Right renal cortex interstitium (tissue), 3 donors: Measurements from ENCODE around the gene MEFV. TPM values are rescaled to one million over a fixed set of nuclear protein-coding genes. Genes with fewer than 3 reads are reported as not detected.
"Not testable (repeated sequence)": the region's sequence is repeated elsewhere in the genome, so short reads cannot be mapped to it uniquely, and the experiment has no call there.

Experiments used
- DNase-seq, 3 donors: peaks; one replicate each; pipeline ENCODE4 v3.0.0-alpha.2; 2013; ENCODE audit warnings: low read depth in 3 of 3, low spot score in 2 of 3
- polyA plus RNA-seq, 3 donors: library from polyadenylated mRNA; unstranded; fragments of 120-200 nt; gene quantifications; one replicate each; pipeline ENCODE4 v1.2.1, GENCODE V29; 2013; ENCODE audit not compliant: insufficient read length in 3 of 3

MEFV gene
- polyA plus RNA-seq, 3 donors, result 0.11 to 0.18 (median 0.17) TPM

DNA sequence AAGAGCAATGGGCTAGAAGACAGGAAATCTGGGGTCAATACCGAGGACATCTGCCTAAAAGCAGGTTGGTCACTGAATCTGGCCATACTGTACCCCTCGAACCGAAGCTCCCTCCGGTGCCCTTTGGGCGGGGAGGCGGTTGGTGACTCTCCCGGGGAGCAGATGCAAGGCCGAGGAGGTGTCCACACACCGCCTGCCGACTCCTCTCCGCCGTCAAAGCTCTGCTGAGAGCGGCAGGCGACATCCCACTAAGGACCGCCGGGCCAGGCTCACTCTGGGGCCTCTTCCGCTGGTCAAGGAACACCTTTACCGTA, 21.9 kb downstream of the MEFV start:
- DNase-seq, result no peak

DNA sequence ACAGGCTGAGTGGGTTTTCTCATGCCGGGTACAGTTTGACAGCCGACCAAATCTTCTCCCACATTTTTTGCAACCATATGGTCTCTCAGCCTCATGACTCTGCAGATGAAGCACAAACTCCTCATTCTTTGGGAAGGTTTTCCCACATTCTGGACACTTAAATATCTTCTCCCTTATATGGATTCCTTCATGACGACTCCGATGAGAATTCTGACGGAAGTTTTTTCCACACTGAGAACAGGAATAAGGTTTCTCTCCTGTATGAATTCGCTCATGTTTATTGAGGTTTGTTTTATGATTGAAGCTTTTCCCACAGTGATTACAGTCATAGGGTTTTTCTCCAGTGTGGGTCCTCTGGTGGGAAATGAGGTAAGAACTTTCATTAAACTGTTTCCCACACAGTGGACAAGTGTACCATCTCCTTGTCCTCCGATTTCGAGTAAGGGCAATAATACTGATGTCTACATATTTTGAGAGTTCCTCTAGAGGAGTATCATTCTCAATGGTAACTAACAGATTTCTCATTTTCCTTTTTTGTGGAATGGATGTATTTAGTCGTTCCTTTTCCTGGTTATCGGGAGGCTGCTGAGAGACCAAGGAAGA, 32.4 kb downstream of the MEFV start:
- DNase-seq, result no peak

DNA sequence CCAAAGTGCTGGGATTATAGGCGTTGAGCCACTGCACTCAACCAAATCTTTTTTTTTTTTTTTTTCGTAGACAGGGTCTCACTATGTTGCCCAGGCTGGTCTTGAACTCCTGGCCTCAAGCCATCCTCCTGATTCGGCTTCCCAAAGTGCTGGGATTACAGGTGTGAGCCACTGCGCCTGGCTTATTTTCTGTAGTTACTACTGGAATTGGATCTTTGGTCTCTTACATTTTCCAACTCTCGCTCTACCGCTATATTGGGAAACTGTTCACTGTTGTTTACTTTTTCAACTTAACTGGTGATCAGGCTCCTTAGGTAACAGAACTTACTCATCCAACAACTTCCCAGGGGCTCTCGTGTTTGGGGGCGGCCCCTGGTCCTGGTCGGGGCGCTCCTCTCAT, 35.6 kb downstream of the MEFV start:
- no peak for DNase-seq

DNA sequence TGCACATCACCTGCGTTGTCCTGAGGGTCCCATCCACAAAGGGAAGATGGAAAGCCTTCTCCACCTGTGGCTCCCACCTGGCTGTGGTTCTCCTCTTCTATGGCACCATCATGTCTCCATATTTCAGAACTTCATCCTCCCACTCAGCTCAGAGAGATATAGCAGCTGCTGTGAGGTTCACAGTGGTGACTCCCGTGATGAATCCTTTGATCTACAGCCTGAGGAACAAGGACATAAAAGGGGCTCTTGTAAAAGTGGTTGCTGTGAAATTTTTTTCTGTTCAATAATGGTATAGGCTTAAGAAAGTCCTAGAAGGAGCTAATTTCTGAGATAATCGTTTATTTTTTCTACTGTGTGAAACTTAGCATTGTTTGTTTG, 40.2 kb downstream of the MEFV start:
- DNase-seq, result no peak

DNA sequence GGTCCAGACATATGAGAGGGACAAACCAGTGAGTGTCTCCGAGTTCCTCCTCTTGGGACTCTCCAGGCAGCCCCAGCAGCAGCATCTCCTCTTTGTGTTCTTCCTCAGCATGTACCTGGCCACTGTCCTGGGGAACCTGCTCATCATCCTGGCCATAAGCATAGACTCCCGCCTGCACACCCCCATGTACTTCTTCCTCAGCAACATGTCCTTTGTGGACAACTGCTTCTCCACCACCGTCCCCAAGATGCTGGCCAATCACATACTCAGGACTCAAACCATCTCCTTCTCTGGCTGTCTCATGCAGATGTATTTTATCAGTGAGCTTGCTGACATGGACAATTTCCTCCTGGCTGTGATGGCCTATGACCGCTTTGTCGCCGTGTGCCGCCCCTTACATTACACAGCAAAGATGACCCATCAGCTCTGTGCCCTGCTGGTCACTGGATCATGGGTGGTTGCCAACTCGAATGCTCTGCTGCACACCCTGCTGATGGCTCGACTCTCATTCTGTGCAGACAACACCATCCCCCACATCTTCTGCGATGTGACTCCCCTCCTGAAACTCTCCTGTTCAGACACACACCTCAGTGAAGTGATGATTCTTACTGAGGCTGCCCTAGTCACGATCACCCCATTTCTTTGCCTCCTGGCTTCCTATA, 40.7 kb downstream of the MEFV start:
- DNase-seq, result no peak

DNA sequence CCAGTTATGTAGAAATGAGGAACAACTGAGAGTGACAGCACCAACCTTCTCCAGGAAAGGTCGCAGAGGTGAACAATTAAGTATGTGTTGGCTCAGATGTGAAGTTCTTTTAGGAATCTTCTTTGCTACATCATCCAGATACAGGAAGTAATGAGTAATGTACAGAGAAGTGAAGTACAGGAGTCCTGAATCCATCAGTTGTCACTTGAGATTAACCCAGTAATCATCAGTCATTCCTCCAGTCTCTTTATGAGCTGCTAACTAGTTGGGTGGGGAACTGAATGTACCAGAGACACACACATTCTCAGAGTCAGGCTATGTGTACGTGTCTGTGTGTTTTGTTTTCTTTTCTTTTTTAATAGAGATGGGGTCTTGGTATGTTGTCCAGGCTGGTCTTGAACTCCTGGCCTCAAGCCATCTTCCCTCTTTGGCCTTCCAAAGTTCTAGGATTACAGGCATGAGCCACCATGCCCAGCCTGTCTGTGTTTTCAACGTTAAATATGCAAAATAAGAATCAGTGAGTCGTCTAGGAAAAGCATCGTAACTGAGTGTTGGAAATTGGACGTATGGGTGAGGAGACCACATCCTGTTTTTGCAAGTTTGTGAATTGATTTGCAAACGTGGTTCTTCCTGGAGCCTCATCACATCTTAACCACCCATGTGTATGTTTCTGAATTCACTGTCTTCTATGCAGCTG, 41.4 kb downstream of the MEFV start:
- no peak for DNase-seq

DNA sequence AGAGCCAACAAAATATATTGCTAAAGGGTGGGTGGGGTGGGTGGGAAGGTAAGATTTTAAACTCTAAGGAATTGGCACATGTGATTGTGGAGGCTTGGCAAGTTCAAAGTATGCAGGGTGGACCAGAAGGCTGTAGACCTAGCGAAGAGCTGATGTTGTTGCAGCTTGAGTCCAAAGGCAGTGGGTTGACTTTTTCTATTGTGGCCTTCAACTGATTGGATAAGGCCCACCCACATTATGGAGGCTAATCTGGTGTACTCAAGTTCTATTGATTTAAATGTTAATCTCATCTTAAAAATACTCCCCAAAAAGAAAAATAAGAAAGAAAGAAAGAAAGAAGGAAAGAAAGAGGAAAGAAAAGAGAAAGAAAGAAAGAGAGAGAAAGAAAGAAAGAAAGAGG, 43.9 kb downstream of the MEFV start:
- no peak for DNase-seq

DNA sequence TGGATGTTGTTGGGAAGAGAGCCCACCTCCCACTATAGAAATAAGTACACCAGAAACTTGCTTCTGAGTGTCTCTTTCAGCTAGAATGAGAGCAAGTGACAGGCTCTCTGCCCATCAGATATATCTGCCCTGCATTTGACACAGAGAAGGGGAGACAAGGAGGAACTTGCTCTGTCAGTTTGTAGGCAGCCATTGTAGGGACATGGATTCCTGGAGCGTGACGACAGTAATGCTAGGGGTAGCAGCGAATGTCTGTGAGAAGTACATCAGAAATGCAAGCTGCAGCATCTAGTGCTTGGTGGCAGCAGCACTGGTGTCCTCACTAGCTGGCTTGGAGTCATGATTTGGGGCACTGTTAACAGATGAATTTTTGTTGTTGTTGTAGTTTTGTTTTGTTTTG, 44.4 kb downstream of the MEFV start:
- DNase-seq, result no peak

DNA sequence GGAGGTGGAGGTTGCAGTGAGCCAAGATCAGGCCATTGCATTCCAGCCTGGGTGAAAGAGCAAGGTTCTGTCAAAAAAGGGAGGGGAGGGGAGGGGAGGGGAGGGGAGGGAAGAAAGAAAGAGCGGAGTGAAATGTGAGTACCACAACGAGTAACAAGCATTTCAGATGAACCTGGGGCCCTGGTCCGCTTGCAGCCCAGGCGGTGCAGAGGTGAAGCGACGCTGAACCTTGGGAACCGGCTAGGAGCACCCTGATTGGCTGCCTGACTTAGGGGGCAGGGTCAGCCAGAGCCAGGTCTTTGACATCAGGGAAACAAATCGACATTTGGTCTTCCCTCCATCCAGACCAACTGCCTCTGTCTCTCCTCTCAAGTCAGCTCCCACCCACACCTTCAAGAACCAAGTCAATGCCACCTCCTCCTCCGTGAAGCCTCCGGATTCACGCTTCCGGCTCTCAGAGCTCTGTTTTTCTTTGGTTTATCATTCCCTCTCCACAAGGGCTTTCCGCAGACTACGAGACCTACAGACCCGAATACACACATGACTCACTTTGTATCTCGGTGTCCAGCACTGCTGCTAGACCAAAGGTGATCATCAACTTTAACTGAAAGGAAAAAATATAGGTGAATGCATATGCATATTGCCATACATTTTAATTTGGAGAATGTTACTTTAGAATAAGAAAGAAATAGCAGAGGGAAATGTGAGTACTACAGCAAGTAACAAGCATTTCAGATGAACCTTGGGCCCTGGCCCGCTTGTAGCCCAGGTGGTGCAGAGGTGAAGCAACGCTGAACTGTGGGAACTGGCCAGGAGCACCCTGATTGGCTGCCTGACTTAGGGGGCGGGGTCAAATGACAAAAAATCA, 49.1 kb downstream of the MEFV start:
- DNase-seq, result no peak

DNA sequence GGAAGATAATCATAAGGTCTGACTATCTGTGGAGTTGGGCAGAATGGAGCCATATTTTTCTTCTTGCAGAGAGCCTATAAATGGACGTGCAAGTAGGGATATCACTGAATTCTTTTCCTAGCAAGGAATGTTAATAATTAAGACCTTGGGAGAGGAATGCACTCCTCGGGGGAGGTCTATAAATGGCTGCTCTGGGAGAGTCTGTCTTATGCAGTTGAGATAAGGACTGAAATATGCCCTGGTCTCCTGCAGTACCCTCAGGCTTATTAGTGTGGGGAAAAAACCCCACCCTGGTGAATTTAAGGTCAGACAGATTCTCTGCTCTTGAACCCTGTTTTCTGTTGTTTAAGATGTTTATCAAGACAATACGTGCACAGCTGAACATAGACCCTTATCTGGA, 50.5 kb downstream of the MEFV start:
- not testable (repeated sequence) for DNase-seq

DNA sequence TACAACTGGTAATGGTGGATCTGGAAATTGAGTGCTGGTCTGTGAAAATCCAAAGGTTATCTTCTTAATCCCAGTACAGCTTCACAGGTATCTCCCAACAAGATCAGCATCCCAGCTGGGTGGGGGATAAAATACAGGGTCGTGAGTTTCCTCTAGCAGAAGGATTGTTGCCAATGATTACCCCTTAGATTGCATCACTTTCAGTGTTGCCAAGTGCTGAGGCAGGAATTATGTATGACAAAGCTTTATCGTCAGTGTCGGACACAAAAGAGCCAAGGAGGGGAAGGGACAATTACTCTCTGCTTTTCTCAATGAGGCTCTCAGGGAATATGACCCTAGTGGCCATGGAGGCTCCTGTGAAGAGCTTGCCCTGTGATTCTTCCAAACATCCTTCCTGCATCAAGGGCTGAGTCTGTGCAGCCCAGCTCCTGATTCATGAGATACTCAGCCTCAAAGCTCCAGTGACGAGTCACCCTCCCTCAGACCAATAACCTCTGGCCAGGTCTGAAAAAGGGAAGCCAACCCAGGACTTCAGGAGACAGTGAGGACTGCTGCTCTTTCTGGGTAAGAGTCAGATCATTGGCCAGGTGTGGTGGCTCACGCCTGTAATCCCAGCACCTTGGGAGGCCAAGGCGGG, 53.4 kb downstream of the MEFV start:
- DNase-seq, result no peak

DNA sequence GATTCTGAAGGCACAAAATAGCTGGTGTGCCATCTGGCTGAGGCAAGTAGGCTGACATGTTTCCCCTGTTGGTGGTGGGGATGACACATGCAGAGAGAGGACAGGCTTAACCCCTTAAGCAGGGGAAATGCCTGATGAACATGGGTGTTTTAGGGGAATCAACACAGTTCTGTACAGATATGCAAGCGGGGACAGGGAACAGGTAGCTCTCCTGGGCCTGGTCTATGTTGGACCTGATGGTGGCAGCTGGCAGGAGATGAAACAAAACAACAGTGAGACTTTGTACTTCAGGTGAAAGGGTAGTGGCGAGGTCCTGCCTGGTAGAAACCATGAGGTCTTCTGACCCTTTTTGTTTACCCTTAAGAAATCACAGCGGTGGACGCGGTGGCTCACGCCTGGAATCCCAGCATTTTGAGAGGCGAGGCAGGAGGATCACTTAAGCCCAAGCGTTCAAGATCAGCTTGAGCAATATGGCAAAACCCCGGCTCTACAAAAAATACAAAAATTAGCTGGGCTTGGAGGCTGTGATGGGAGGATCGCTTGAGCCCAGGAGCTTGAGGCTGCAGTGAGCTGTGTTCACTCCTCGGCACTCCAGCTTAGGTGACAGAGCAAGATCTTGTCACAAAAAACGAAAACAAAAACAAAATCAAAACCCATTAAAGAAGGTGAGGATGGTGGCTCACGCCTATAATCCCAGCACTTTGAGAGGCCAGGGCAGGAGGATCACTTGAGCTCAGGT, 57.9 kb downstream of the MEFV start:
- no peak for DNase-seq

DNA sequence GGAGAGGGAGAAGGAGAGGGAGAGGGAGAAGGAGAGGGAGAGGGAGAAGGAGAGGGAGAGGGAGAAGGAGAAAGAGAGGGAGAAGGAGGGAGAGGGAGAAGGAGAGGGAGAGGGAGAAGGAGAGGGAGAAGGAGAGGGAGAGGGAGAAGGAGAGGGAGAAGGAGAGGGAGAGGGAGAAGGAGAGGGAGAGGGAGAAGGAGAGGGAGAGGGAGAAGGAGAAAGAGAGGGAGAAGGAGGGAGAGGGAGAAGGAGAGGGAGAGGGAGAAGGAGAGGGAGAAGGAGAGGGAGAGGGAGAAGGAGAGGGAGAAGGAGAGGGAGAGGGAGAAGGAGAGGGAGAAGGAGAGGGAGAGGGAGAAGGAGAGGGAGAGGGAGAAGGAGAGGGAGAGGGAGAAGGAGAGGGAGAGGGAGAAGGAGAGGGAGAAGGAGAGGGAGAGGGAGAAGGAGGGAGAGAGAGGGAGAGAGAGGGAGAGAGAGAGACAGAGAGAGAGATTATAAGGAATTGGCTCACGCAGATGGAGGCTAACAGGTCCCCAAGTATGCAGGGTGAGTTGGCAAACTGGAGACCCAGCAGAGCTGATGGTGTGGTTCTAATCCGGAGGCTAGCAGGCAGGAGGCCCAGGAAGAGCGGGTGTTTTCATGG, 58.6 kb downstream of the MEFV start:
- DNase-seq, result not testable (repeated sequence)

DNA sequence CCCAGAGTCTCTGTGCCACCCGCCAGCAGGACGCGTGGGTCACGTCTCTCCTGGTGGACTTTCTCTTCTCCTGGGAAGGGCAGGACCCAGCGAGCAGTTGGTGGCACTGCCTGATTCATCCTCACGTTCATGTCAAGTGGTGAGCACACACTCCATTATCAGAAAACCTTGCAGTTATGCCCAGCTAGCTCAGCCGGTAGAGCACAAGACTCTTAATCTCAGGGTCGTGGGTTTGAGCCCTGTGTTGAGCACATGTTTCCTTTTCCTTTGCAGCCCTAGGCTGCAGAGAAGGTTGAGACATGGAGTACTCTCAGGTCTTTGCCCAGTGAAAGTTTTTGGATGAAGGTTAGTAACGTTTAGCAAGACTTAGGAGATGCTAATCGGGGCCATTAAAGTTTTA, 60.5 kb downstream of the MEFV start:
- no peak for DNase-seq

DNA sequence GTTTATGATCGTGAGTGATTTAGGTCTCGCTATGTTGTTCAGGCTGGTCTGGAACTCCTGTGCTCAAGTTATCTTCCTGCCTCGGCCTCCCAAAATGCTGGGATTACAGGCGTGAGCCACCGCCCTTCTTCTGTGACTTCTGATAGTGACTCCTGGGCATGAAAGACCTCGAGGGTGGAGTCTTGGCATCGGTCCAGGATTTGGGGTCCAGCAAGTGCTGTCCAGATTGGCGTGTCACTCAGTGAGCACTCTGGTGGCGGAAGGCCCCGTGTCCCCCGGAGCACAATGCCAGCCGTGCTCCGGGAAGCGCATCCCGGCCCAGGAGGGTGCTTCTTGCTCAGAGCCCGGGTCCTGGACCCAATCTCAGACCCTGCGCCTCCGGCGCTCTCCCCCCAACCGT, 61.6 kb downstream of the MEFV start:
- no peak for DNase-seq

DNA sequence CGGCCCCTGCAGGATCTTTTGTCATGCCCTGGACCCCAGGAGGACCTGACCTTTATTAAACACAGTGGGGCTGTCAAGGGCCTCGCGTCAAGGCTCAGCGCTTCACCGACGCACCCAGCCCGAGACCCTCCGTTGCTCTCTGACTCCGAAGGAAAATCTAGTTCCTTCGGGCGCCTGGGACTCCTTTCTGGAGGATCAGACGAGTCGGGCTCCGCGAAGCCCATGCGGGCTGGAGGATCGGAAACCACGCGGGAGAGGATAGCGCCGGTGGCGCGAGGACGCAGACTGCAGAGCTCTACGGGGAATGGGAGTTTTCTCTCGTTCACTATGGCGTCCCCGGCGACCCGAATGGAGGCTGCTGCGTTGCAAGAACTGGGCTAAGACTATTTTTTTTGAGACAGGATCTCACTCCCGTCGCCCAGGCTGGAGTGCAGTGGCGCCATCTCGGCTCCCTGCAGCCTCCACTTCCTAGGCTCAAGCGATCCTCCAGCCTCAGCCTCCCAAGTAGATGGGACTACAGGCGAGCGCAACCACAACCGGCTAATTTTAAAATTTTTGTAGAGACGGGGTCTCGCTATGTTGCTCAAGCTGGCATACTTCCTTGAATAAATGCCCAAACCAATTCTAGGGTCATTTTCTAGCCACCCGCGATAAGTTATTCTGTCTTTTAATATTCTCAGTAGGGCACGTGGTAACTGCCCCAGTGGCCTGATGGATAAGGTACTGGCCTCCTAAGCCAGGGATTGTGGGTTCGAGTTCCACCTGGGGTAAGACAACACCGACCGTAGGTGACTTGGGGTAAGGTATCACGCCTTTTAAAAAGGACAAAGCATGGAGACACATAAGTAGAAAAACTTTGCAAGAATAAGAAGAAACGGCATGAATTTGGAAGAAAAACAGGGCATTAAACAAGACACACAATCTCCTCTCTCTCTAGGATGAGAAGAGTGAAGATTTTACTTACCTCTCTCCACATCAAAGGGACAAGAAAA, 62.9 kb downstream of the MEFV start:
- DNase-seq, result no peak

DNA sequence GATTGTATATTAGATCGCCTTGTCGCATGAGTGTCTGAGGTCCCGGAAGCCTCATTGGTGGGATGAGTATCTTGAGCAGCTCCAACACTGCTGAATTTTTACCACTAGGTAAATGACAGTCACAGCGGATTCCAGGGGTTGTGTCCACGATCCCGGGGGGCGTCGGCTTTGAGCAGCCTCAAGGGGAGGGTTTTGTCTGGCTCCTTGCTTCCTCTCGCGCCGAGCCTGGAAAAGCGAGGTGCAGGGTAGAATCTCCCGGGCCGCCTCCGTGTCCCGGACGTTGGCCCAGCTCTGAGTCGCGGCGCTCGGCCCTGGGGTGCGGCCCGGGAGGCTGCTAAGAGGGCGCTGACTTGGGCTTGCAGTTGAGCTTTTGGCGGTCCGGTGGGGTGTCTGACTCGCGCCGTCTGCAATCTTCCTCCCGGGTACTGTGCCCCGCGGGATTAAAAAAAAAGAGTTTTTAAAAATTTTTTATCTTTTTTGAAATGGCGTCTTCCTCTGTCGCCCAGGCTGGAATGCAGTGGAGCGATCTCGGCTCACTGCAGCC, 63.9 kb downstream of the MEFV start:
- no peak for DNase-seq
